ENCODE data around the gene PLXNA2.

Gene PLXNA2

DNA sequence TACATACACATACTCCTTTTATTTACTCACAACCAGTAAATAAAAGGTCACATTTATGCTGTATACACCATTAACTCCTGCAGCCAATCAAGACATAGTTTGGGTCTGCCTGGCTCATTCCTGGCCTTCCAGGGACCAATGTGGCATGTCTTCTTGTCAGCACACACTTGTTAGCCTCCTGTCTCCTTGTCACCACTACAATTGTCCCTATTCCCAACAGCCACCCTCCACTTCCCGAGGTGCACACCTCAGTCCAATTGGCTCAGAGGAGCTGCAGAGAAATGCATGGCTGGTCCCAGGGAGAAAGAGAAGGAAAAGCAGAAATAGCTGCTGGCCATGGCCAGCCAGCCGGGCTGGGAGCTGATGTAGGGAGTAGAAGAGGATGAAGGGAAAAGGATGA is 116.9 kb downstream of the PLXNA2 start:
- no peak overlapping the region for H3K27ac ChIP-seq (ENCODE audit: low read depth, low read length)
- no peak overlapping the region for H4K8ac ChIP-seq (ENCODE audit: low read depth, low read length)
- no peak overlapping the region for H4K5ac ChIP-seq (ENCODE audit: low read length)
- no peak overlapping the region for H2BK120ac ChIP-seq (ENCODE audit: low read depth, low read length)
- H2AK5ac ChIP-seq (ENCODE audit: low read length): no peak overlapping the region
- H3K56ac ChIP-seq (ENCODE audit: low read length): peak overlapping the region; percentile 9
- H3K79me1 ChIP-seq (ENCODE audit: low read length): no peaks in the 10 kb centered on the region
- H3K36me3 ChIP-seq (ENCODE audit: control insufficient read depth, insufficient read depth, low read length): no peaks in the 10 kb centered on the region
- H3K4me2 ChIP-seq (ENCODE audit: low read length): no peak overlapping the region
- H2BK15ac ChIP-seq (replicated peaks; ENCODE audit: low read depth): no peak overlapping the region
- no peaks in the 10 kb centered on the region for H3K79me2 ChIP-seq (ENCODE audit: control insufficient read depth, insufficient read depth, low read length)
- H3K4ac ChIP-seq (ENCODE audit: low read depth, low read length): no peak overlapping the region
- no peaks in the 10 kb centered on the region for H3K27me3 ChIP-seq (ENCODE audit: insufficient read depth, low read length, poor library complexity)
- no peak overlapping the region for H3K9ac ChIP-seq (ENCODE audit: low read length)
- H3K4me1 ChIP-seq (ENCODE audit: control insufficient read depth, low read depth, low read length): peaks cover 7% of the 10 kb centered on the region
- WGBS (ENCODE audit: extremely low coverage, insufficient coverage, low lambda C conversion rate): no CpG with 5 or more reads among the region's 2 CpGs
- H3K18ac ChIP-seq (ENCODE audit: low read length): peak overlapping the region; percentile 4
- H3K23ac ChIP-seq (ENCODE audit: low read length): no peak overlapping the region
- no peak overlapping the region for H3K4me3 ChIP-seq (ENCODE audit: low read length)
- DNase-seq: no peak
- no peak overlapping the region for H2BK5ac ChIP-seq (ENCODE audit: low read length)

DNA sequence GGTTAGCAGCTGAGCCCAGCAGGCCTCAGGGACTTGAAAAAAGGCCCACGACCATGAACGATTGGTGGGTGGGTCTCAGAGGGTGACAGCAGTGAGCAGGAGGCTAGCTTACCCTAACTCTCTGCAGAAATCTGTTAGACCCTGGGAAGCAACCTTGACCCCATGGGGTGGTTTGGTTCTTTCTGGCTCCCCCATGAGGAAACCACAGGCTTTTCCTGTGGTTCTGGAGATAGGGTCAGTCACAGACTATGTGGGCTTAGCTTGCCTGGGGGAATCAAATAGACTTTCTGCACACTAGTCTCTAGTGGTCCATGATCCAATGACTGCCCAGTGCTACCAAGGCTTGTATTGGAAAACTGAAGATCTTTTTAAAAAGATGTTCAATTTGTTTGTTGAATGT is 118.1 kb downstream of the PLXNA2 start:
- WGBS (ENCODE audit: extremely low coverage, insufficient coverage, low lambda C conversion rate): no CpG with 5 or more reads among the region's 2 CpGs

DNA sequence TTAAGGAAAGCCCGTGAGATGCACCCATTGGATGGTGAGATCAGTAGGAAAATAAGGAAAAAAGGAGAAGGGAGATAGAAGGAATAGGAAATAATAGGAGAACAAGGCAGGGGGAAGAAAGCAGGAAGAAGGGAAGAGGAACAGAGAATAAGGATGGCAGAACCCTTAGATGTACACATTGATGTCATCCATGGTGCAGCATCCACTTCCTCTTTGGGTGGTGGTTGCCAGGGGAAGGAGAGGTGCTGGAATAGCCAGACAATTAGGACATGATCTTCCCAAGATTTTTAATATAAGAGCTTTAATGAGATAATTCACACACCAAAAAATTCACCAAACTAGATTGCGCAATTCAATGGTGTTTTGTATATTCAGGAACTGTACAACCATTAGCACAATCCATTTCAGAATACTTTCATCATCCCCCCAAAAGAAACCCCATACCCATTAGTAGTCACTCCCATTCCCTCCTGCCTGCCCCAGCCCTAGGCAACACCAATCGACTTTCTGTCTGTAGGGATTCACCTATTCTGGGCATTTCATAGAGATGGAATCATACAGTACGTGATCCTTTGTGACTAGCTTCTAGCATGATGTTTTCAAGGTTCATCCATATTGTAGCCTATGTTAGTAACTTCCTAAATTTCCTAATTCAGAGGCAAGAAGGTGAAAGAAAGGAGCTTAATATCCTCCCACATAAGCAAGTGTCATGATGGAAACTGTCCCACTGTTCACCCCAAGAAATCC is 121.4 kb downstream of the PLXNA2 start:
- no CpG with 5 or more reads among the region's 4 CpGs for WGBS (ENCODE audit: extremely low coverage, insufficient coverage, low lambda C conversion rate)
- Histone ChIP-seq H2BK5ac (ENCODE audit: low read length) (no peak overlapping the region), H2BK120ac (ENCODE audit: low read depth, low read length) (no peak overlapping the region), H3K18ac (ENCODE audit: low read length) (no peak overlapping the region), H3K27ac (ENCODE audit: low read depth, low read length) (no peak overlapping the region), H4K8ac (ENCODE audit: low read depth, low read length) (no peak overlapping the region), H3K4ac (ENCODE audit: low read depth, low read length) (no peak overlapping the region), H3K23ac (ENCODE audit: low read length) (no peak overlapping the region), H3K79me1 (ENCODE audit: low read length) (no peaks in the 10 kb centered on the region), H3K4me2 (ENCODE audit: low read length) (no peak overlapping the region), H3K27me3 (ENCODE audit: insufficient read depth, low read length, poor library complexity) (no peaks in the 10 kb centered on the region), H3K36me3 (ENCODE audit: control insufficient read depth, insufficient read depth, low read length) (no peaks in the 10 kb centered on the region), H3K79me2 (ENCODE audit: control insufficient read depth, insufficient read depth, low read length) (no peaks in the 10 kb centered on the region), H3K56ac (ENCODE audit: low read length) (no peak overlapping the region), H3K4me3 (ENCODE audit: low read length) (no peak overlapping the region), H3K4me1 (ENCODE audit: control insufficient read depth, low read depth, low read length) (peaks cover 20% of the 10 kb centered on the region), H2BK15ac (replicated peaks; ENCODE audit: low read depth) (no peak overlapping the region), H4K5ac (ENCODE audit: low read length) (no peak overlapping the region), H2AK5ac (ENCODE audit: low read length) (no peak overlapping the region), H3K9ac (ENCODE audit: low read length) (no peak overlapping the region)
- no peak for DNase-seq

More for the DNA sequence above, 118.1 kb downstream of the PLXNA2 start:
- Histone ChIP-seq H3K4me3 (ENCODE audit: low read length) (no peak overlapping the region), H3K4me2 (ENCODE audit: low read length) (no peak overlapping the region), H2BK5ac (ENCODE audit: low read length) (no peak overlapping the region), H3K79me1 (ENCODE audit: low read length) (no peaks in the 10 kb centered on the region), H3K18ac (ENCODE audit: low read length) (no peak overlapping the region), H3K56ac (ENCODE audit: low read length) (no peak overlapping the region), H3K4ac (ENCODE audit: low read depth, low read length) (no peak overlapping the region), H4K8ac (ENCODE audit: low read depth, low read length) (no peak overlapping the region), H4K5ac (ENCODE audit: low read length) (no peak overlapping the region), H3K27ac (ENCODE audit: low read depth, low read length) (no peak overlapping the region), H3K23ac (ENCODE audit: low read length) (no peak overlapping the region), H3K79me2 (ENCODE audit: control insufficient read depth, insufficient read depth, low read length) (no peaks in the 10 kb centered on the region), H3K27me3 (ENCODE audit: insufficient read depth, low read length, poor library complexity) (no peaks in the 10 kb centered on the region), H2BK15ac (replicated peaks; ENCODE audit: low read depth) (no peak overlapping the region), H2BK120ac (ENCODE audit: low read depth, low read length) (no peak overlapping the region), H3K36me3 (ENCODE audit: control insufficient read depth, insufficient read depth, low read length) (no peaks in the 10 kb centered on the region), H3K9ac (ENCODE audit: low read length) (no peak overlapping the region), H3K4me1 (ENCODE audit: control insufficient read depth, low read depth, low read length) (peaks cover 3% of the 10 kb centered on the region), H2AK5ac (ENCODE audit: low read length) (no peak overlapping the region)
- no peak for DNase-seq

DNA sequence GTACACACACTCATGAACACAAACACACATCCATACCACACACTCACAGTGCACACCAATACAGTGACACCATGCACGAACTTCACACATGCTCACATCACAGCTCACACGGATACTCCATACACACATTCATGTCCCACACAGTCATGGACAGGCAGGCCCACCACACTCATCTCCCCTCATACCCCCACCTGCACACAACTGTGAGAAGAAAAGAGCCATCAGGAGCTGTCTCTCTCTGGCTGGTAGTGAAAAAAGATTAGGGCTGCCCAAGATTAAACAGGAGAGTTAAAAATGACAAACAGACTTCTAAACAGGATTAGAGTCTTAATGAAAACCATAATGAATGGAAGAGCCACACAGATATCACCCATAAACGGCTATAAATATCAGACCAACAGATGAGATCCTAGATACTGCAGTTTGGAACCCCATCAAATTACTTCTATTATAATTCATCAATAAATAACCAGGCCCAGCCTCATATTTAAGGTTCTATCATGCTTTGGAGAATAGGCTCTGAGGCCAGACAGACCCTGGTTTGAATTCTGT is 122.3 kb downstream of the PLXNA2 start:
- Histone ChIP-seq H3K27me3 (ENCODE audit: insufficient read depth, low read length, poor library complexity) (no peaks in the 10 kb centered on the region), H2BK120ac (ENCODE audit: low read depth, low read length) (no peak overlapping the region), H3K9ac (ENCODE audit: low read length) (peak overlapping the region; percentile 16), H3K4me2 (ENCODE audit: low read length) (no peak overlapping the region), H3K79me2 (ENCODE audit: control insufficient read depth, insufficient read depth, low read length) (no peaks in the 10 kb centered on the region), H2AK5ac (ENCODE audit: low read length) (no peak overlapping the region), H3K18ac (ENCODE audit: low read length) (no peak overlapping the region), H3K23ac (ENCODE audit: low read length) (no peak overlapping the region), H3K79me1 (ENCODE audit: low read length) (no peaks in the 10 kb centered on the region), H2BK5ac (ENCODE audit: low read length) (peak overlapping the region; percentile 93), H3K27ac (ENCODE audit: low read depth, low read length) (no peak overlapping the region), H3K56ac (ENCODE audit: low read length) (peak overlapping the region; percentile 79), H3K4me3 (ENCODE audit: low read length) (no peak overlapping the region), H4K5ac (ENCODE audit: low read length) (no peak overlapping the region), H3K4me1 (ENCODE audit: control insufficient read depth, low read depth, low read length) (peaks cover 23% of the 10 kb centered on the region), H4K8ac (ENCODE audit: low read depth, low read length) (no peak overlapping the region), H3K4ac (ENCODE audit: low read depth, low read length) (no peak overlapping the region), H3K36me3 (ENCODE audit: control insufficient read depth, insufficient read depth, low read length) (no peaks in the 10 kb centered on the region), H2BK15ac (replicated peaks; ENCODE audit: low read depth) (no peak overlapping the region)
- DNase-seq: no peak
- WGBS (ENCODE audit: extremely low coverage, insufficient coverage, low lambda C conversion rate): no CpG with 5 or more reads among the region's 3 CpGs

DNA sequence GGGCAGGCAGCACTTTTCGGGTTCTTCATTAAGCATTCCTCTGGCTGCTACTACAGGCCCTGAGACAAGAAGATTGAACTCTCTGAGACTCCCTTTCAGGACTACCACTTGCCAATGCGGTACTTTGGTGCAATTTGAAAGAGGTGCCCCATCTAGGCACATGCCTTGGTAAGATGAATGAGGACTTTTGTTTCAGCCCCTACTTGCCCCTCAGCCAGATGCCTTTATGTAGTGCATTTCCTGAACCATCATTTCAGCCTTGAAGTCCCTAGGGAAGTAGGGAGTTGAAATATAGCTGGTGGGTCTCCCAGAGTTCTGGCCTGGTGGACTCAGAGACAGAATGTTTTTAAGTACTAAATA is 123.8 kb downstream of the PLXNA2 start:
- Histone ChIP-seq H3K9ac (ENCODE audit: low read length) (peak overlapping the region; percentile 1), H3K36me3 (ENCODE audit: control insufficient read depth, insufficient read depth, low read length) (no peaks in the 10 kb centered on the region), H3K4me2 (ENCODE audit: low read length) (no peak overlapping the region), H3K23ac (ENCODE audit: low read length) (no peak overlapping the region), H4K8ac (ENCODE audit: low read depth, low read length) (no peak overlapping the region), H2AK5ac (ENCODE audit: low read length) (peak overlapping the region; percentile 12), H3K79me2 (ENCODE audit: control insufficient read depth, insufficient read depth, low read length) (no peaks in the 10 kb centered on the region), H3K56ac (ENCODE audit: low read length) (peak overlapping the region; percentile 40), H4K5ac (ENCODE audit: low read length) (no peak overlapping the region), H3K4me3 (ENCODE audit: low read length) (no peak overlapping the region), H3K4me1 (ENCODE audit: control insufficient read depth, low read depth, low read length) (peaks cover 23% of the 10 kb centered on the region), H3K27ac (ENCODE audit: low read depth, low read length) (peak overlapping the region; percentile 87), H2BK15ac (replicated peaks; ENCODE audit: low read depth) (no peak overlapping the region), H3K79me1 (ENCODE audit: low read length) (no peaks in the 10 kb centered on the region), H3K27me3 (ENCODE audit: insufficient read depth, low read length, poor library complexity) (no peaks in the 10 kb centered on the region), H3K4ac (ENCODE audit: low read depth, low read length) (peak overlapping the region; percentile 42), H2BK5ac (ENCODE audit: low read length) (peak overlapping the region; percentile 9), H2BK120ac (ENCODE audit: low read depth, low read length) (peak overlapping the region; percentile 19), H3K18ac (ENCODE audit: low read length) (peak overlapping the region; percentile 43)
- DNase-seq: no peak
- no CpG with 5 or more reads among the region's 2 CpGs for WGBS (ENCODE audit: extremely low coverage, insufficient coverage, low lambda C conversion rate)

Measured in mesendoderm (in vitro differentiated cells).